Natural killer cell (primary cell): ENCODE data around the gene TNFRSF25. TPM values are rescaled to one million over a fixed set of nuclear protein-coding genes. Genes with fewer than 3 reads are reported as not detected.

Experiments used
- ATAC-seq, 3 donors: fragments of 150-1000 bp in 2 of 3; fragments of 200-7000 bp in 1 of 3; cut with Tn5 transposase; 1 replicate in 1 of 3; 2 replicates in 2 of 3; pipeline ENCODE4 v1.10.0; 2021; ENCODE audit warnings: mild to moderate bottlenecking in 2 of 3, moderate library complexity in 2 of 3
- DNase-seq, 2 donors: peaks; one replicate each; pipeline versions ENCODE4 v3.0.0 to v3.0.0-alpha.2; 2013 to 2021; ENCODE audit warnings: mixed read lengths in 1 of 2
- H3K27ac ChIP-seq: one replicate; pipeline ENCODE4 v1.5.1; 2013; ENCODE audit warnings: mild to moderate bottlenecking, low read length
- H3K27me3 ChIP-seq: one replicate; pipeline ENCODE4 v1.6.1; 2013; ENCODE audit warnings: low read length; ENCODE audit not compliant: control insufficient read depth, insufficient read depth
- H3K36me3 ChIP-seq: one replicate; pipeline ENCODE4 v1.6.1; 2013; ENCODE audit warnings: low read length; ENCODE audit not compliant: control insufficient read depth, insufficient read depth
- H3K4me1 ChIP-seq: one replicate; pipeline ENCODE4 v1.6.1; 2013; ENCODE audit warnings: low read length; ENCODE audit not compliant: control insufficient read depth, insufficient read depth
- H3K4me3 ChIP-seq: one replicate; pipeline ENCODE4 v1.5.1; 2013; ENCODE audit warnings: low read length
- H3K9me3 ChIP-seq: one replicate; pipeline ENCODE4 v1.6.1; 2013; ENCODE audit warnings: low read length; ENCODE audit not compliant: control insufficient read depth, insufficient read depth
- H3K27ac Mint-ChIP-seq, 2 donors: one replicate each; pipeline ENCODE4 v1.8.0; 2022; ENCODE audit warnings: mild to moderate bottlenecking in 2 of 2, mixed read lengths in 2 of 2, moderate library complexity in 1 of 2
- H3K27me3 Mint-ChIP-seq, 2 donors: one replicate each; pipeline ENCODE4 v1.8.0; 2022; ENCODE audit warnings: low read depth in 2 of 2, mixed read lengths in 2 of 2
- H3K36me3 Mint-ChIP-seq: one replicate; pipeline ENCODE4 v1.8.0; 2022; ENCODE audit warnings: mixed read lengths
- H3K4me1 Mint-ChIP-seq, 2 donors: one replicate each; pipeline ENCODE4 v1.8.0; 2022; ENCODE audit warnings: mixed read lengths in 2 of 2
- H3K4me3 Mint-ChIP-seq: one replicate; pipeline ENCODE4 v1.8.0; 2022; ENCODE audit warnings: mild to moderate bottlenecking, moderate library complexity, mixed read lengths
- H3K9me3 Mint-ChIP-seq, 2 donors: one replicate each; pipeline ENCODE4 v1.8.0; 2022; ENCODE audit warnings: mixed read lengths in 2 of 2
- WGBS: methylation state at CpG from one replicate; pipeline ENCODE4 v1.1.7; 2013; ENCODE audit warnings: missing lambda C conversion rate; ENCODE audit not compliant: insufficient coverage; 5-methylcytosine and 5-hydroxymethylcytosine counted together
- intact Hi-C: fragments of 100-400 bp; cut with micrococcal nuclease; formaldehyde crosslinking; loops from one replicate; pipeline ENCODE4 v1.14.2; 2022
- total RNA-seq, 4 donors: library from RNA; stranded (reverse); fragments of 120-200 nt in 1 of 4; gene quantifications; one replicate each; pipeline versions ENCODE4 v1.2.3 to v1.2.4, GENCODE V29; 2013 to 2022
- TF ChIP-seq, protein P1 (sequence below): fragments of 200-600 bp; IDR thresholded peaks from one replicate; pipeline ENCODE4 v1.8.0; 2022; ENCODE audit warnings: antibody characterized with exemption

The TNFRSF25 gene
- total RNA-seq, 3 donors from 2014 or later (not counting 1 experiment from before 2014, with no cell fraction given): 14.5 to 41.5 (median 19.9) TPM

DNA sequence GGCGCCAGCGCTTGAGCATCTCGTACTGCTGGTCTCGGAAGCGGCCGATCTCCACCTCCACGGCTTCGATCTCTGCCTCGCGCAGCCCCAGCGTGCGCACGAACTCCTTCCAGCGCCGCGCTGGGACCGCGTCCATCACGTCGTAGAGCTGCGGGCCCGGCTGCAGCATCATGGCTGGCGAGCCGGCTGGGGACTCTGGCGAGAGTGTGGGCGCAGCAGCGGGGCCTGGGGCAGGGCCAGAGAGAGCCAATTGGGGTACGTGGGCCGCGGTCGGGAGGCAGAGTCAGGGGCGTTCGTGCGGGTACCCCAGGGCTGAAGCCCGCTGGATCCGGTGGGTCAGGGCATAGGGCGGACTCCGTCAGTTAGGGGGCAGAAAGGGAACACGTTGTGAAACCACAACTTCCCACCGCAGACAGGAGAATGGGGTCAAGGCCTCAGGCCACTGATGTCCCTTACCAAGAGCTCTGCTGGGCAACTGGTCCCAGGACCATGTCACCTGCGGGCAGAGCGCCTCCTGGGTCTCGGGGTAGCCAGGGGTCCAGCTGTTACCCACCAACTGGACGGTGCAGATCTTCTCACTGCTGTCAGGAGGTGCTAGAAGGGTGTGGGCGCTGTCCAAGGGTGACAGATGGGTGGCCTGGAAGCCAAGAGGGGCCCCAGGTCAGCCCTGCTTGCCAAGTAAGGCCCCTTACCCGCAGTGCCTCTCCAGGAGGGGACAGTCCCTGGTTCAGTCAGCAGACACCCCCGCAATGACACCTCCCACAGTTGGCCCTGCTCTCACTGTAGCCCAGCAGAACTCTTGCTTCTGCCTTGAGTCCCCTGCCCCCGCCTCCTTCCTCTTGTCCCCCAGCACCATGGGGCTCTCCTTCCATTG, 4.2 kb downstream of the TNFRSF25 start:
- ATAC-seq (no peak), DNase-seq (no peak)
- Mint-ChIP-seq H3K36me3 (no peaks in the 10 kb centered on the region), H3K27ac (peak overlapping the region; percentile 81 to 94), H3K9me3 (no peaks in the 10 kb centered on the region), H3K27me3 (peaks cover 7 to 19% of the 10 kb centered on the region in 2 donors), H3K4me1 (peaks cover 19 to 35% of the 10 kb centered on the region in 2 donors), H3K4me3 (peak overlapping the region; percentile 72)
- no peaks in the 10 kb centered on the region for H3K9me3 ChIP-seq
- H3K27ac ChIP-seq: peak overlapping the region; percentile 81
- H3K4me1 ChIP-seq: peaks cover 58% of the 10 kb centered on the region
- intact Hi-C loops: no loop called here
- 88% methylated on average over 48 of the region's 48 CpGs for WGBS
- peaks cover 7% of the 10 kb centered on the region for H3K36me3 ChIP-seq
- no peak overlapping the region for H3K4me3 ChIP-seq
- TF ChIP-seq, protein P1, sequence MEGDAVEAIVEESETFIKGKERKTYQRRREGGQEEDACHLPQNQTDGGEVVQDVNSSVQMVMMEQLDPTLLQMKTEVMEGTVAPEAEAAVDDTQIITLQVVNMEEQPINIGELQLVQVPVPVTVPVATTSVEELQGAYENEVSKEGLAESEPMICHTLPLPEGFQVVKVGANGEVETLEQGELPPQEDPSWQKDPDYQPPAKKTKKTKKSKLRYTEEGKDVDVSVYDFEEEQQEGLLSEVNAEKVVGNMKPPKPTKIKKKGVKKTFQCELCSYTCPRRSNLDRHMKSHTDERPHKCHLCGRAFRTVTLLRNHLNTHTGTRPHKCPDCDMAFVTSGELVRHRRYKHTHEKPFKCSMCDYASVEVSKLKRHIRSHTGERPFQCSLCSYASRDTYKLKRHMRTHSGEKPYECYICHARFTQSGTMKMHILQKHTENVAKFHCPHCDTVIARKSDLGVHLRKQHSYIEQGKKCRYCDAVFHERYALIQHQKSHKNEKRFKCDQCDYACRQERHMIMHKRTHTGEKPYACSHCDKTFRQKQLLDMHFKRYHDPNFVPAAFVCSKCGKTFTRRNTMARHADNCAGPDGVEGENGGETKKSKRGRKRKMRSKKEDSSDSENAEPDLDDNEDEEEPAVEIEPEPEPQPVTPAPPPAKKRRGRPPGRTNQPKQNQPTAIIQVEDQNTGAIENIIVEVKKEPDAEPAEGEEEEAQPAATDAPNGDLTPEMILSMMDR: no peak
- no peaks in the 10 kb centered on the region for H3K27me3 ChIP-seq

DNA sequence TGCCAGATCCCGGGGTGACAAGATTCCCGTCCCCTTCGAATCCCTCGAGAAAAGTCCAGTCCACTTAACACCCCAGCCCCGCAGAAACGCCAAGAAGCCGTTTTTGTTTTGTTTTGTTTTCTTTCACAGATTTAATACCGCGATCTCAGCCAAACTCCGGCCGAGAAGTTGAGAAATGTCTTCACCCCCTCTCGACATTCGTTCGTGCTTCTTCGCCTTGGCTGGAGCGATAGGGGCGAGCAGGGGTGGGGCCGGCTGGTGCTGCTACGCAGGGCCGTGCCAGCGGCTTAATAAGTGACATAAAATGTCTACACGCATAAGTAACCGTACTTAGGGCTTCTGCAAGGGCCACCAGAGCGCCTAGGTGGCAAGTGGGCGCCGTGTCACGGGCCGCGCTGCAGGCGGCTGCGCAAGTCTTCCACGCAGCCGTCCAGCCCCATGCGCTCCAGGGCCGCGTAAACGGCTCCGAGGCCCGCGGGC, 4.9 kb downstream of the TNFRSF25 start:
- ATAC-seq (no peak), DNase-seq (no peak)
- WGBS: 90% methylated on average over 40 of the region's 40 CpGs
- Histone ChIP-seq H3K27ac (peak overlapping the region; percentile 81), H3K27me3 (no peaks in the 10 kb centered on the region), H3K4me1 (peaks cover 51% of the 10 kb centered on the region), H3K36me3 (peaks cover 7% of the 10 kb centered on the region), H3K4me3 (no peak overlapping the region), H3K9me3 (no peaks in the 10 kb centered on the region)
- intact Hi-C loops: no loop called here
- peaks cover 12 to 20% of the 10 kb centered on the region in 2 donors for H3K27me3 Mint-ChIP-seq
- H3K9me3 Mint-ChIP-seq: no peaks in the 10 kb centered on the region
- no peaks in the 10 kb centered on the region for H3K36me3 Mint-ChIP-seq
- H3K4me3 Mint-ChIP-seq: peak overlapping the region; percentile 86
- H3K4me1 Mint-ChIP-seq: peaks cover 19 to 35% of the 10 kb centered on the region in 2 donors
- peak overlapping the region; percentile 81 to 94 for H3K27ac Mint-ChIP-seq
- TF ChIP-seq, protein P1: no peak

DNA sequence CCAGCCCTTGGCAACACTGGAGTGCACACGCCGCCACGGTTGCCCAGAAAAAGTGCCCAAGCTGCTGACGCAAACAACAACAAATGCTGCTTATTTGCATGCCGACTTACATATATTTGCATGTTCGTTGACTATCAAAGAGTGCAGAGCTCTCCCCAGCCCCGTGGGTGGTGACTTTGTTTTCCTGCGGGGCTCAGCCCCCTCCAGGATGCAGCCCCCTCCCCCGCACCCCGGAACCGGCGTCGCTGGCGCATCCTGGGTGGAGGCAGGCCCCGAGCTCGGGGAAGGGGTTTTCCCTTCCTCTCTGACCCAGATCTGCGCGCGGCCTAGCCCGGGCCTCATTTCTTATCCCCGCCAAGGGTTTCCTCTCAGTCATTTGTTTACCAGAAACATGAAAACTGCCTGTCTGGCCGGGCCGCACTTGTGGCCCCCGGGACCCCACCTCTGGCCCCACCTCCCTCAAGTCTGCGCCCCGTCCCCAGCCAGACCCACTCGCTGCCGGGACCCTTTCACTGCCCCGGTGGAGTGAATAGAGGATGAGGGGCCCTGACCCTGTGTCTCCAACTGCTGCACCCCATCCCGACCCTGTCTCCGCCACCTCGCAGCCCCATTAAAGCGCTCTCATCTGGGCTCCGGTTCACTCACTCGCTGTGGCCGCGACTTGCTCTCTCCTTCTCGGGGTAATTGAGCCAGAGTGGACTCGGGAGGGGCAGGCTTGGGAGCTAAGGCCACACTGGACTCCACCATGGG, 5.5 kb downstream of the TNFRSF25 start:
- TF ChIP-seq, protein P1: no peak
- Histone ChIP-seq H3K4me3 (peak overlapping the region; percentile 28), H3K4me1 (peaks cover 47% of the 10 kb centered on the region), H3K27me3 (no peaks in the 10 kb centered on the region), H3K9me3 (no peaks in the 10 kb centered on the region), H3K27ac (peak overlapping the region; percentile 81), H3K36me3 (peaks cover 7% of the 10 kb centered on the region)
- peak overlapping the region; percentile 81 to 94 for H3K27ac Mint-ChIP-seq
- no peaks in the 10 kb centered on the region for H3K9me3 Mint-ChIP-seq
- peaks cover 19 to 34% of the 10 kb centered on the region in 2 donors for H3K4me1 Mint-ChIP-seq
- H3K36me3 Mint-ChIP-seq: no peaks in the 10 kb centered on the region
- H3K27me3 Mint-ChIP-seq: peaks cover 12 to 22% of the 10 kb centered on the region in 2 donors
- 27% methylated on average over 39 of the region's 39 CpGs for WGBS
- H3K4me3 Mint-ChIP-seq: peak overlapping the region; percentile 86
- intact Hi-C loops: no loop called here
- DNase-seq (peak; percentile 54 to 96), ATAC-seq (peak; percentile 90 to 92 (median 92))
